Effector CD8-positive, alpha-beta T cell (primary cell): ENCODE results near the gene WIPF2.

Experiments used
- DNase-seq: peaks from one replicate; lab custom pipeline; 2025; lab: John Stamatoyannopoulos, UW

The WIPF2 gene

DNA sequence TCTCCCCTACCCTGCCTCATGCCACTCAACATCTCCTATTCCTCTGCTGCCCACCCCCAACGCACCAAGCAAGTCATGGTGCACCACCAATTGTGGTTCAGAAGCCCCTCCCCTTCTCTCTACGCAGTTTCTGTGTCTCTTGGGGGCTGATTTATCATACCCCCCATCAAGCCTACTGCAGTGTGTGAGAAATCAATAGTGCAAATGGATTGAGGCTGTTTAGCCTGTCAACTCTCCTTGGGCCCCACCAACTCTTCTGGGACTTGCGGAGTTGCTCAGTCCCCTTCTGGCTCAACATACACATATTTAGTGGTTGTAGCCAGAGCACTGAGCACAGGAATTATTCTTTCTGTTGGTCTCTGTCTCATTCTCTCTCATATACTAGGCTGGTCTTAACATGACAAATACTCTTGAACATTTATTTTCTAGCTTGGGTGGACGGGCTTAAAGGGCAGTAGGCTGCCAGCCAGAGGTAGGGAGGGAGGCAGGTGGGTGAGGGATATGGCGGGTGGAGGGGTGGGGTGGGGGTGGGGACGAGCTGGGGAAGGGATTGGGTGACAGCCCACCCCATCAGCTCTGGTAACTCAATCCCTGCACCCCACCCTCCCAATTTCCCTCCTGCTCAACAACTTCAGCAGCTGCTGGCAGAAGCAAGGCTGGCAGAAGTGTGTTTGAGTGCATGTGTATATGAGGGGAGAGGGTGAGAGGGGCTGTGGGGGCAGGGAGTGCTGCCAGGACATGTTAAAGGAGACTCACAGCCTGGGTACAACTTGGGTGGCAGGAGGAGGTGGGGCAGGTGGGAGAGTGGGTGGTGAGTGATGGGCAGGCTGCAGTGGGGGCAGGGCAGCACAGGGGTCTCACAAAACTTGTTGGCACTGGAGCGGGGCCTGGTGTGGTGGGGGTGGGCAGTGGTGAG is 94.8 kb downstream of the WIPF2 start:
- DNase-seq, result no peak

DNA sequence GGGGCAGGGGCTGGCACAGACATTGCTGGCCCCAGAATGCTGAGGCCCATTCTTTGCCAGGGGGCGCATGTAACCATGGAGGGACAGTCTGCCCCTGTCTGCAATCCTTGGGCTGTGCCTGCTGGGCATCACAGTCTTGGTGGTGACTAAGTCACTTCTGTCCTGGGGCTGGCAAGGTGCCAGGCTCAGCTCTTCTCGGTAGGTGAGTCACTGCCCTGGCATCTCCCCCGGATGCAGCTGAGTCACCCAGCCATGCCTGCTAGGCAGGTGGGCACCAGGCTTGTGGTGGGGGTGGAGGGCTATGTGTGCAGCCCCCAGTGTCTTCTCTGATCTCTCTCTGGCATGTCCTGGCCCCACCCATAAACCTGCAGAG is 95.5 kb downstream of the WIPF2 start:
- DNase-seq, result peak; percentile 58

GRCh38 chr17:40315206-40315605 is 96.1 kb downstream of the WIPF2 start:
- no peak for DNase-seq

- no peak for DNase-seq
Measured at GRCh38 chr17:40315678-40316570, 96.8 kb downstream of the WIPF2 start.

DNA sequence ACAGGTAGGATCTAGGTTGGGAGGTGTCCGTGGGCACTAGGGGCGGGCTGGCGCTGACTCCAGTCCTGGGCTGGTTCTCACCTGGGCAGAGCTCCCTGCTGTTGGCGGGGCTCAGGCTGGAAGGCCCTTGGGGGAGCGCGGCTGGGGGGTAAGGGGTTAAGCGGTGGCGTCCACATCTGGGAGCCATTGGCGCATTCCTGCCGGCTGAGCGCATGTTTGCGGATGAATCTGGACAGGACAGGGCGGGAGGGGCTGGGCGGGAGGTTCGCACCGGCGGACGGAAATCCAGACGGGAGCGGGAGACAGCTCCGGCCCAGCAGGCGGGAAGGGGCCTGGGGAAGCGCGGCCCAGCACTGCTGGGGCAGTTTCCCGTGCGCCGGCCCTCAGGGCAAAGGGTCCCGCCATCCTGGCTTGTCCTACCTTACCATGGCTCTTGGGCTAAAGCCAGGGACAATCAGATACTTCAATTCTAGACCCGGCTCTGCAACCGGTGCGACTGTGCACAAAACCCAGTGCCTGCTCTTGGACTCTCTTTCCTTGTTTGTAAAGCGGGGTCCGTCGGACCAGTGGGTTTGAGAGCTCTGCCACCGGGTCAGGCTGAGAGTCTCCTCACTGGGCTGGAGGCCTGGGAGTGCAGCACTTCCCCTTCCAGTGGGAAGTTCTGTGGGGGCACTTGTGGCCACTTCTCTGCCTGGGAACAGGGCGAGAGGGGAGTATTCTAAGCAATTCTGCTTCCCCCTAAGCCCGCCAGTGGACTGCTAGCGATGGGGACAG is 97.7 kb downstream of the WIPF2 start:
- no peak for DNase-seq

DNA sequence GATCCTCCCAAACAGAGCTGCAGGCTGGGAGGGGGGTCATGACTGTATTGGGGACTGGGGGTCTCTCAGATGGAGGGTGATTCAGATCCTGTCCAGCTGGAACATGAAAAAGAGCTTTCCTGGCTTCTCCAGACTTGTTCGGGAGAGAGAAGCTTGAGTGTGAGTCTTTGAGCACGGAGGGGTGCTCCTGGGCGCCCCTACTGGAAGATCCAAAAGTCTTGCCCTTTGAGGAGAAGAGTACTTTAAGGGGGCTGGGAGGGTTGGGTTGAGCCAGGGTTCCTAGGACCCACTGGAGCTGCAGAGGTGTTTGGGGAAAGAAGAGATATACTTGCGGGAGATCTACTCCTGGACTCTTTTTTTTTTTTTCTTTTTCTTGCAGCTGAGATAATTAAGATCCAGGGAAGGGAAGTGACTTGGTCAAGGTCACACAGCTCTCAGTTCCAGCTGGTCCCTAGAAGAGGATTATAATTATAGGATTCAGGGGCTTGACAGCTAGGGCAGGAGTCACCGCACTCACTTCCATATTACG is 98.3 kb downstream of the WIPF2 start:
- DNase-seq, result peak; percentile 36

GRCh38 chr17:40317880-40318829 is 99.1 kb downstream of the WIPF2 start:
- DNase-seq, result peak; percentile 86

DNA sequence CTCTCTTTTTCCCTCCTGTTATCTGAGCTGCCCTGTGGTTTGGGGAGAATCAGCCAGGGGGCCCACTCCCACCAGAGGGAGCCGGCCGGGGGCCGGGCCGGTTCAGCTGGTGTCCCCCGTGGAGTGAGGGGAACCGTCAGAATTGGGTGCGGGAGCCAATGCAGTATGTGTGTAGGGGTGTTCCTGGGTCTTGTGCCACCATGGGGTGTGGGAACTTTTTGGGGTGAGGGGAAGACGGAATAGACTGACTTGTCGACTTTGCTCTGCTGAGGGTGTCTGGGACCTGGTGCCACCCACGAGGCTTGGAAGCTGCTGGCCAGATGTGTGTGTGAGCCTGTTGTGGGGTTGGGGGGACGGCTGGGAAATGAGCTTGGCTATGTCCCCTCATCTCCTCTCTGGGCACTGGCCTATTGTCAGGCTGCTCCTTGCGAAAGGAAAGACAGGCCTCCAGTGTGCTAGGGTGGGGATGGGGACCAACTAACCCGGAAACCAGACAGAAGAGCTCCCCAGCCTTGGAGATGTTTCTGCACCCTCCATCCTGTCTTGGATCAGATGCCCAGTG is 99.8 kb downstream of the WIPF2 start:
- no peak for DNase-seq

DNA sequence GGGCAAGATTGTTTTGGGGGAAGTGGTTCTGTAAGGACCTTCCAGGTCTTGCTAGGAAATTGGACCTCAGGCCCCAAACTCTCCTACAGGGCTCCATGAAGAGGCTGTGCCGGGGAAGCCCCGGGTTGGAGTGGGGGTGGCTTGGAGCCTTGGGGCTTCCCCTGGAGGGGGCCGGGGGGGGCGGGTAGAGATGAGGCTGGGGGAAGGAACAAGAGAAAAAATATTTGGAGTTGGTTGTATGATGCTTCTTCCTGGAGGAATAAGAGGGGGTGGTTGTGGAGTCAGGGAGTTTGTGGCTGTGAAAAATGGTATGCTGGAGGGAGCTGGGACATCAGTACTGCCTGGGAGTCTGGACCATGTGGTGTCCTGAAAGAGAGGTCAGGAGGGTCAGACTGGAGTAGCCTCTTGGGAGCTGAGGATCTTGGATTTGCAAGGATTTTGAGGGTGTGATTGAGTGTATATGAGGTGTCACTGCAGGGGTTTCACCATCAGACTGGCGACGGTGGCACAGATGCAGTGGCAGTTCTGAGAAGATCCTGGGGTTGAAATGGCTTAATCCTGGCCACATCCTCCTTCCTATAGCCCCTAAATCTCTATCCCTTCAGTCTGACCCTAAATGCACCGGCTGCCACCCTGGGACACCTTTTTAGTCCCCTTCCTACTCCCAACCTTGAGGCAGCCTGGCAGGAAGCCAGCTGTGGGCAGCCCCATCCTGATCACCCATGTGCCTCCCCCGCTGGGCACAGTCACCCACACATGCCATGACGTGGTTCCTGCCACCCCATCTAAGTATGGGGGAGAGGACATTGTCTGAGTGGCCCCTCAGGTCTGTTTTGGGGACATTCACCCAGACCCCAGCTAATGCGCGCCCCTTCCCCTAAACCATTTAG is 100.8 kb downstream of the WIPF2 start:
- peak; percentile 69 for DNase-seq

DNA sequence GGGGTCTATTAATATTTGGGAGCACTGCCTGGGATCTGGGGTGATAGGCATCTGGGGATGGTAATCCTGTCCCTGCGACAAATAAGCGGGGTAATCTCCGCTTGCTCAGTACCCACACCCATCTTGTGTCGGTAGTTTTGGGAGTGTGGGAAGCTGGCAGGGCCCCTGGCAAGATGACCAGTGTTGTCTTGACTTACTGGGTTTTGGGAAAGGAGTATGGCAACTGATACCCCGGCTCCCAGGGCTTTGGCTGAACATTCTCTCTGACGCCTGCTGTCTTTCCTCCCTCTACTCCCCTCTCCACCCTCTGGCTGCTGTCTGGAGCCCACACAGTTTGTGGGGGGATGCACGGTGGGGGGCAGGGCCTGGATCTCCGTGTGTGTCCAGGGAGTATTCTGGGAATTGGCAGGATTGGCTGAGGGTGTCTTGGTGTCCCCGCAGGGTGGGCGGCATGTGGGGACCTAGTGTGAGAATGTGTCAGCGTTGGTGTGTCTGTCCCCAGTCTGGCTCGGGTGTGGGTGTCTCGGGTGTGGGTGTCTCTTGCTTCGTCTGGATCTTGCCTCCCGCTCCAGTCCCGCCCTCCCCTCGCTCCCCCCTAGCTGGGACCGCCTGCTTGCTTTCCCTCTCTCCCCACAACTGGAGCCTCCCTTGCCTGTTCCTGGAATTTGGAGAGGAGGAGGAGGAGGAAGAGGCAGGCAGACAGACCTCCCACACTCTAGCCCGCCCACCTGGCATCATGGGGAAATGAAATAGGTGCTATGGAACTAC is 101.8 kb downstream of the WIPF2 start:
- DNase-seq, result peak; percentile 29

GRCh38 chr17:40321524-40321929 is 102.4 kb downstream of the WIPF2 start:
- DNase-seq, result no peak

- peak; percentile 63 for DNase-seq
Measured at GRCh38 chr17:40321961-40322357, 102.9 kb downstream of the WIPF2 start.

DNA sequence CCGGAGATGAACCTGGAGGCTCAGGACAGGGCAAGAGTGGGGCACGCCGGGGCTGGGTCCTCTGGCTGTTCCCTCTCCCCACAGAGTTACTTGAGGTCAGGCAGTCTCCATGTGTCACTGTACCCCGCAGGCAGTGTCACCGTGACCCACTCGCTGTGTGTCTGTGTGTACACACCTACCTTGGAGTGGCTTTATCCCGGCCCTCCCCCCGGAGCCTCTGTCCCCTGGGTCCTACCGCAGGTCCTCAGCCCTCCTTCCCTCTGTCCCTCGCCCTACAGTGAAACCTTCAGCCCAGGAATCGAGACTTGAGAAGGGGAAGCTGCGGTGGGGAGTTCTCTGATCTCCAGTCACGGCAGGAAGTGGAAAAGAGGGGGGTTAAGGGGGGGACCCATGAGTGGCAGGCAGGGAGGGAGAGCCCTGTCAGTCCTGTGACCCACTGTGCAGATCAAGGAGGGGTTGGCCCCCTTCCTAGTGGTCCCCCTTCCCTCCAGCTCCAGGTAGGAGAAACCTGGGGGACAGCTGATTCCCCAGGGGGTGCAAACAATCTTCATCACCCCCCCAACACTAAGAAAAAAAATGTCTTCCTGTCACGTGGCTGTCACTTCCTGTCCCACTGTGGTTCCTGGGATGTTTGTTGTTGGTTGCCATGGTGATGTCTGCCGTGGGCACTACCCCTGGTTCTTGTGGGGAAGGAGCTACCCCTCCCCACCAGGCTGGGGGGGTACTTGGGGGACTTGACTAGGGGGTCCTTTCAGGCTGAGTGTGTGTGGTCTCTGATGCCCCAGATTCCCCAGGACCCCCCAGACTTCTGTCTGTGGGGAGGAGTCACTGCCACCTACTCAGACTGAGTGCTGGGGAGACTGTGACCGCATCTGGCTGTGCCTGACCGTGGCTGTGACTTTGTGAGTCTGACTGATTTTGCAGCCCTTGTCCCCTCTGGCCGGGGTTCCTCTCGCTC is 103.5 kb downstream of the WIPF2 start:
- DNase-seq, result peak; percentile 87

GRCh38 chr17:40323391-40324381 is 104.6 kb downstream of the WIPF2 start:
- peak; percentile 78 for DNase-seq

GRCh38 chr17:40325156-40326013 is 106.3 kb downstream of the WIPF2 start:
- DNase-seq, result peak; percentile 18
